ENCODE results near the gene NUFIP1. TPM values are rescaled to one million over a fixed set of nuclear protein-coding genes. Genes with fewer than 3 reads are reported as not detected.

Gene NUFIP1
- total and polyA plus RNA-seq, 2 of the 8 experiments (the other 6 are each of a cell fraction or from before 2014, with no cell fraction given), result 4.6 to 16.6 TPM

DNA sequence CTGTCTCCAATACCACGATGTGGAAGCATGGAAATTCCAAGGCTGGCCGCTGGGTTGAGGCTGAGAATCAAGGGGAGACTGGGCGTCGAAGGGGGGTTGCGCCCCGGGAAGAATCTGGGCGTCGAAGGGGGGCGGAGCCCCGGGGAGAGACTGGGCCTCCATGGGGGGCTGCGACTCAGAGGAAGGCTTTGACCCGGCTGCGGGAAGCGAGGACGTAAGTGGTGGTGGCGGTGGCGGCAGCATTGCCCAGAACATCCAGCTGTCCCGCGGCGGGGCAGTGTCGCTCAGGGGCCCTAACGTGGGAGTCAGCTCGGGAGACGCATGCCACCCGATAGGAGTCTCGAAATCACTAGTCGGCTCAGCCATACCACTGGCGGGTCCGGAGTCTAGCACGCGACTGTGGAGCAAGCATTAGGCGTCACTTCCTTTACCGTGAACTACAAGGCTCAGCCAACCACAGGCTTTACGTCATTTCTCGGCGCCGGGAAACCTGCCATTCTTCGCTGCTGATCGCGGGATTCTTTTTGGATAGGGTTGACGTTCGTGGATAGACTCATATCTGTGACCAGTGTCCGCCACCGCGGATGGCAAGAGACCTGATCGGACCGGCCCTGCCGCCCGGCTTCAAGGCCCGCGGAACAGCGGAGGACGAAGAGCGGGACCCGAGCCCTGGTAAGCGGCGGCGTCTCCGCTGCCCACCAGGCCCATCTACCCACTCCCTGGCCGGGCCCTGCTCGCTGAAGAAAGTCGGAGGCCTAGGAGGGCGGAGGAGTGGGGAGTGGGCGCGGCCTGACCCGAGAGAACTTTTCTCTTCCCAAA is at the start of gene NUFIP1, which contains the start of gene GPALPP1 (continued):
- TF ChIP-seq KDM4A (IDR thresholded peaks at IDR 0.05; ENCODE audit: low read depth, low read length, severe bottlenecking) (peak; percentile 97), JUN (IDR thresholded peaks at IDR 0.05; ENCODE audit: low read depth, low read length) (no peak), RBBP5 (IDR thresholded peaks at IDR 0.05; ENCODE audit: borderline replicate concordance, low read depth, low read length) (peak; percentile 95; the same call in 1 of the 2 replicates), BCL11A (IDR thresholded peaks at IDR 0.05; ENCODE audit: low read depth in 2 of 2, low read length in 2 of 2) (no peak), GTF2F1 (IDR thresholded peaks at IDR 0.05; ENCODE audit: borderline replicate concordance, low read depth, low read length) (no peak), CTBP2 (IDR thresholded peaks at IDR 0.05; ENCODE audit: borderline replicate concordance, insufficient read depth, insufficient read length, low read length) (no peak), HDAC6 (IDR thresholded peaks at IDR 0.05; ENCODE audit: low read depth, low read length) (no peak), SIRT6 (IDR thresholded peaks at IDR 0.05; ENCODE audit: low read length) (no peak)
